Esophagus muscularis mucosa (tissue), 4 donors: ENCODE data around the gene ENOSF1. TPM values are rescaled to one million over a fixed set of nuclear protein-coding genes. Genes with fewer than 3 reads are reported as not detected.

Experiments used
- DNase-seq: peaks from one replicate; pipeline ENCODE4 v3.0.0-alpha.2; 2017; ENCODE audit errors: extremely low spot score
- H3K27ac ChIP-seq, 4 donors: fragments of 200-600 bp; sonication (generic); replicated peaks in 1 of 4; 1 replicate in 3 of 4; 2 replicates in 1 of 4; pipeline ENCODE4 v1.5.1; 2016 to 2019; ENCODE audit warnings: mild to moderate bottlenecking in 1 of 4
- H3K27me3 ChIP-seq, 4 donors: fragments of 200-600 bp; sonication (generic); one replicate each; pipeline versions ENCODE4 v1.5.1 to v1.6.0; 2016 to 2019
- H3K36me3 ChIP-seq, 4 donors: fragments of 200-600 bp; sonication (generic); one replicate each; pipeline ENCODE4 v1.5.1; 2016 to 2019
- H3K4me1 ChIP-seq, 4 donors: fragments of 200-600 bp; sonication (generic); one replicate each; pipeline ENCODE4 v1.5.1; 2016 to 2019
- H3K4me3 ChIP-seq, 4 donors: fragments of 200-600 bp; sonication (generic); 1 replicate in 2 of 4; 2 replicates in 2 of 4; pipeline ENCODE4 v1.5.1; 2016 to 2019; ENCODE audit warnings: mild to moderate bottlenecking in 4 of 4, moderate library complexity in 1 of 4
- H3K9me3 ChIP-seq, 4 donors: fragments of 200-600 bp; sonication (generic); 1 replicate in 3 of 4; 2 replicates in 1 of 4; pipeline ENCODE4 v1.5.1; 2016 to 2019
- EP300 ChIP-seq: sonication (generic); formaldehyde crosslinking; IDR thresholded peaks from one replicate; pipeline ENCODE4 v1.6.1; 2017; ENCODE audit warnings: antibody characterized with exemption
- POLR2A ChIP-seq: fragments of 450-650 bp; IDR thresholded peaks from one replicate; pipeline ENCODE4 v1.6.1; 2017; ENCODE audit warnings: antibody characterized with exemption, moderate library complexity, mild to moderate bottlenecking, low read depth
- POLR2AphosphoS5 ChIP-seq, 2 donors: sonication (generic); formaldehyde crosslinking; IDR thresholded peaks; one replicate each; pipeline ENCODE4 v1.6.1; 2017; ENCODE audit warnings: antibody characterized with exemption in 2 of 2
- WGBS: methylation state at CpG from one replicate; pipeline ENCODE4 v1.1.5; 2018; 5-methylcytosine and 5-hydroxymethylcytosine counted together
- intact Hi-C: fragments of 100-400 bp; cut with DNase I; formaldehyde crosslinking; loops from one replicate; pipeline ENCODE4 v1.15.1; 2023
- total RNA-seq, 4 donors: library from RNA; depleted of rRNA; stranded (reverse); fragments of >200 nt; gene quantifications; one replicate each; pipeline versions ENCODE4 v1.1.0 to v1.2.1, GENCODE V29; 2016
- TF ChIP-seq, protein P1 (sequence below), 3 experiments: fragments of 200-600 bp in 2 of 3; fragments of 450-650 bp in 1 of 3; sonication (generic) in 2 of 3; IDR thresholded peaks; one replicate each; pipeline ENCODE4 v1.5.1; 2017 to 2019; ENCODE audit warnings: antibody characterized with exemption in 3 of 3, mild to moderate bottlenecking in 2 of 3, moderate library complexity in 1 of 3

Gene ENOSF1
- total RNA-seq, 4 donors from 2014 or later, result 21.6 to 53.2 (median 26.1) TPM

DNA sequence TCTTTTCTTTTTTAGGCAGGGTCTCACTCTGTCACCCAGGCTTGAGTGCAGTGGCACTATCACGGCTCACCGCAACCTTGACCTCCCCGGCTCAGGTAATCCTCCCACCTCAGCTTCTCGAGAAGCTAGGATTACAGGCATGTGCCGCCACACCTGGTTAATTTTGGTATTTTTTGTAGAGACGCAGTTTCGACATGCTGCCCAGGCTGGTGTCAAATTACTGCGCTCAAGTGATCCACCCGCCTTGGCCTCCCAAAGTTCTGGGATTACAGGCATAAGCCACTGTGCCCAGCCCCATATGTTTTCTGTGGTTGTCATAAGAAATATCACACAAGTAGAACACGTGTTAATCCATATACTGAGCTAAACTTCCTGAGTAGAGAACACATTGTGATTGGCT is 14.6 kb downstream of the ENOSF1 start:
- 84% methylated on average over 10 of the region's 10 CpGs for WGBS
- Histone ChIP-seq H3K36me3 (peaks cover 4 to 19% (median 12%) of the 10 kb centered on the region in 4 donors), H3K4me1 (peaks cover 0 to 27% (median 15%) of the 10 kb centered on the region in 4 donors), H3K27ac (no peak overlapping the region), H3K4me3 (no peak overlapping the region), H3K27me3 (no peaks in the 10 kb centered on the region), H3K9me3 (no peaks in the 10 kb centered on the region)
- intact Hi-C loops, result no loop called here
- no peak for DNase-seq
- TF ChIP-seq POLR2AphosphoS5 (IDR thresholded peaks at IDR 0.05), result no peak
- TF ChIP-seq, protein P1, sequence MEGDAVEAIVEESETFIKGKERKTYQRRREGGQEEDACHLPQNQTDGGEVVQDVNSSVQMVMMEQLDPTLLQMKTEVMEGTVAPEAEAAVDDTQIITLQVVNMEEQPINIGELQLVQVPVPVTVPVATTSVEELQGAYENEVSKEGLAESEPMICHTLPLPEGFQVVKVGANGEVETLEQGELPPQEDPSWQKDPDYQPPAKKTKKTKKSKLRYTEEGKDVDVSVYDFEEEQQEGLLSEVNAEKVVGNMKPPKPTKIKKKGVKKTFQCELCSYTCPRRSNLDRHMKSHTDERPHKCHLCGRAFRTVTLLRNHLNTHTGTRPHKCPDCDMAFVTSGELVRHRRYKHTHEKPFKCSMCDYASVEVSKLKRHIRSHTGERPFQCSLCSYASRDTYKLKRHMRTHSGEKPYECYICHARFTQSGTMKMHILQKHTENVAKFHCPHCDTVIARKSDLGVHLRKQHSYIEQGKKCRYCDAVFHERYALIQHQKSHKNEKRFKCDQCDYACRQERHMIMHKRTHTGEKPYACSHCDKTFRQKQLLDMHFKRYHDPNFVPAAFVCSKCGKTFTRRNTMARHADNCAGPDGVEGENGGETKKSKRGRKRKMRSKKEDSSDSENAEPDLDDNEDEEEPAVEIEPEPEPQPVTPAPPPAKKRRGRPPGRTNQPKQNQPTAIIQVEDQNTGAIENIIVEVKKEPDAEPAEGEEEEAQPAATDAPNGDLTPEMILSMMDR (IDR thresholded peaks at IDR 0.05), result no peak
- TF ChIP-seq POLR2A, result no peak
- no peak for TF ChIP-seq EP300

DNA sequence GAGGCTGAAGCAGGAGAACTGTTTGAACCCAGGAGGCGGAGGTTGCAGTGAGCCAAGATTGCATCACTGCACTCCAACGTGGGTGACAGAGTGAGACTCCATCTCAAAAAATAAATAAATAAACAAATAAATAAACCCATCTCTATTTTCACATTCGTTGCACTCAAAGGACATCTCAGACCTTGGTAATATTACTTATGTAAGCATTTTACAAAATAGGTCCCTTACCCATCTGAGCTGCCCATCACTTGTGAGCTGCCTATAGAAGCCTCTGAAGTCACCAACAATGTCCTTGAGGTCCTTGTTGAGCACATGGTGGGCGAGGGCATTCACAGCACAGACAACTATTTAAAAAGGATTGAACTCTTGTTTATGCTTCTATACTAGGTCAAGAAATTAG is 15.4 kb downstream of the ENOSF1 start:
- WGBS, result 90% methylated on average over 4 of the region's 4 CpGs
- Histone ChIP-seq H3K4me3 (no peak overlapping the region), H3K27me3 (no peaks in the 10 kb centered on the region), H3K27ac (no peak overlapping the region), H3K4me1 (peaks cover 0 to 20% (median 7%) of the 10 kb centered on the region in 4 donors), H3K36me3 (peaks cover 7 to 26% (median 17%) of the 10 kb centered on the region in 4 donors), H3K9me3 (no peaks in the 10 kb centered on the region)
- intact Hi-C loops, result no loop called here
- no peak for DNase-seq
- TF ChIP-seq POLR2AphosphoS5 (IDR thresholded peaks at IDR 0.05), result no peak
- TF ChIP-seq EP300, result no peak
- TF ChIP-seq POLR2A, result no peak
- TF ChIP-seq, protein P1 (IDR thresholded peaks at IDR 0.05), result no peak

DNA sequence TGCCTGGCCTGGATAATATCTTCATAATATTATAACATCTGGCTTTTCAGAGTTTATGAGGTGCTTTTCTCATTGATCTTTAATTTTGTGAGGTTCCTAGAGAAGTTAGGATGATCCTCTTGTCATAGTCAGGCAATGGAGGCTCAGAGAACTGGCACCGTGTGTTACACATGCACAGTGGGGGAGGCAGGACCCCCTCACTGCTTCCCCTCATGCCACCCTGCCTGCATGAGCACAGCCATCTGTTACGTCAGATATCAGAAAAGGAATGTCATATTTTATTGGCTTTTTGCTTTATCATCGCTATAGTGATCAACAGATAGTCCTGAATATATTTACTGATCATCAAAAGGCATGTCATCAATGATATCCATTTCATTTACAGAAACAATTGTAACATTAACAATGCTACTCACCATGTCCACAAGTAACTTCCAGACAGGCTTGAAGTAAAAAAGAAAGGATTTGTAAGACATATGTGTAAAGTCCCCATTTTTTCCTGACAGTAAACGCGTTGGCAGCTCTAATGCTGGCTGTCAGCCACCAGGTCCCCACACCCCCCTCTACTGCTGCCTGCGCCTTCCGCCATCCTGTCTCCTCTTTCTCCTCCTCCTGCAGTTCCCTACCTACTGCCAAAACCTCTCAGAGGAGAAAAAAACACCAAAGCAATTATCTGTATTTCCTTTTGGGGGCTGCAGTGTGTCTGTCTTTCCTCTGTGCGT is 18.8 kb downstream of the ENOSF1 start:
- no peaks in the 10 kb centered on the region for H3K9me3 ChIP-seq
- H3K27me3 ChIP-seq, result no peaks in the 10 kb centered on the region
- no peak for DNase-seq
- peaks cover 0 to 12% (median 6%) of the 10 kb centered on the region in 4 donors for H3K4me1 ChIP-seq
- no peak overlapping the region for H3K27ac ChIP-seq
- intact Hi-C loops, result no loop called here
- H3K4me3 ChIP-seq, result no peak overlapping the region
- H3K36me3 ChIP-seq, result peaks cover 12 to 46% (median 22%) of the 10 kb centered on the region in 4 donors
- WGBS, result 71% methylated on average over 8 of the region's 8 CpGs
- TF ChIP-seq POLR2A (no peak), EP300 (no peak), POLR2AphosphoS5 (IDR thresholded peaks at IDR 0.05) (no peak)
- TF ChIP-seq, protein P1 (IDR thresholded peaks at IDR 0.05), result no peak

DNA sequence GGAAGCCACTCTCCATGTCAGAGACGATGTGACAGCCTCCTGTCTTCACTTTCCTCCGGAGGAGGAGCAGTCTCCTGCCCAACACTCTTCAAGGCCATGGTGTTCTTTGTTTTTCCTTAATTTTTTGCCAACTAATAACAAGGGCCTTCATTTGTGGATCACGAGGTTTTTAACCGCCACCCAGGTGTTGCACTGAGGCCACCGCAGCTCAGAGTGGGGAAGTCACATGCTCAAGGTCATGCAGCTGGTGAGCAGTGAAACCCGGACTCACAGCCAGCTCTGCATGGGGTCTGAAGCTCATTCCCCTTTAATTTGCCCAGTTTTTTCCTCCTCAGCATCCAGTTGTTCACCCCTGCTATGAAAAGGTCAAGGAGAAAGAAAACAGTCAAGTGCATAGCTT is 19.6 kb downstream of the ENOSF1 start:
- Histone ChIP-seq H3K4me3 (no peak overlapping the region), H3K9me3 (no peaks in the 10 kb centered on the region), H3K27ac (no peak overlapping the region), H3K27me3 (no peaks in the 10 kb centered on the region), H3K36me3 (peaks cover 12 to 46% (median 22%) of the 10 kb centered on the region in 4 donors), H3K4me1 (peaks cover 0 to 12% (median 6%) of the 10 kb centered on the region in 4 donors)
- intact Hi-C loops, result no loop called here
- WGBS, result 86% methylated on average over 6 of the region's 6 CpGs
- TF ChIP-seq, protein P1 (IDR thresholded peaks at IDR 0.05), result no peak
- TF ChIP-seq EP300 (no peak), POLR2AphosphoS5 (IDR thresholded peaks at IDR 0.05) (no peak), POLR2A (no peak)
- DNase-seq, result no peak
